H9 (cell line): ENCODE measurements around the gene FAM162A. TPM values are rescaled to one million over a fixed set of nuclear protein-coding genes. Genes with fewer than 3 reads are reported as not detected.

Experiments used
- DNase-seq: peaks from one replicate; pipeline ENCODE4 v3.0.0-alpha.2; 2017
- H2AFZ ChIP-seq: one replicate; pipeline ENCODE4 v1.6.1; 2013; ENCODE audit warnings: mild to moderate bottlenecking, low read length, control low read depth, moderate library complexity
- H2AK5ac ChIP-seq: 2 replicates; pipeline ENCODE4 v1.6.1; 2013; ENCODE audit warnings: low read length, control low read depth, mixed read lengths; ENCODE audit not compliant: insufficient read length
- H2BK120ac ChIP-seq: one replicate; pipeline ENCODE4 v1.6.1; 2013; ENCODE audit warnings: low read depth, mild to moderate bottlenecking, low read length, control low read depth, inconsistent platforms; ENCODE audit not compliant: poor library complexity, severe bottlenecking
- H2BK12ac ChIP-seq: 2 replicates; pipeline ENCODE4 v1.6.1; 2013; ENCODE audit warnings: low read length, control low read depth, mixed read lengths, low read depth; ENCODE audit not compliant: insufficient read length
- H2BK15ac ChIP-seq: 2 replicates; pipeline ENCODE4 v1.6.1; 2013; ENCODE audit warnings: low read depth, low read length, control low read depth
- H2BK20ac ChIP-seq: one replicate; pipeline ENCODE4 v1.6.1; 2013; ENCODE audit warnings: low read depth, mild to moderate bottlenecking, low read length, control low read depth, inconsistent platforms; ENCODE audit not compliant: poor library complexity, severe bottlenecking
- H2BK5ac ChIP-seq: 2 replicates; pipeline ENCODE4 v1.6.1; 2013; ENCODE audit warnings: low read length, control low read depth, mixed read lengths; ENCODE audit not compliant: insufficient read length
- H3K14ac ChIP-seq: 2 replicates; pipeline ENCODE4 v1.6.1; 2013; ENCODE audit warnings: low read length, control low read depth; ENCODE audit not compliant: insufficient read depth
- H3K18ac ChIP-seq: 2 replicates; pipeline ENCODE4 v1.6.1; 2013; ENCODE audit warnings: low read depth, mild to moderate bottlenecking, mixed read lengths, low read length, control low read depth; ENCODE audit not compliant: insufficient read length
- H3K23ac ChIP-seq: 2 replicates; pipeline ENCODE4 v1.6.1; 2013; ENCODE audit warnings: low read length, control low read depth, mixed read lengths, low read depth; ENCODE audit not compliant: insufficient read length
- H3K23me2 ChIP-seq: 2 replicates; pipeline ENCODE4 v1.6.1; 2013; ENCODE audit warnings: low read depth, mild to moderate bottlenecking, mixed read lengths, low read length, control low read depth; ENCODE audit not compliant: insufficient read length, poor library complexity, severe bottlenecking
- H3K27ac ChIP-seq: 2 replicates; pipeline ENCODE4 v1.5.1; 2013; ENCODE audit warnings: low read length, control low read depth, mixed read lengths, low read depth; ENCODE audit not compliant: insufficient read length
- H3K27me3 ChIP-seq: 2 replicates; pipeline ENCODE4 v1.6.1; 2013; ENCODE audit warnings: low read length, control low read depth, inconsistent platforms; ENCODE audit not compliant: insufficient read depth
- H3K4ac ChIP-seq: 2 replicates; pipeline ENCODE4 v1.6.1; 2013; ENCODE audit warnings: low read depth, mild to moderate bottlenecking, control low read depth, inconsistent platforms, low read length, moderate library complexity
- H3K4me1 ChIP-seq: 2 replicates; pipeline ENCODE4 v1.6.1; 2013; ENCODE audit warnings: low read length, control low read depth, inconsistent platforms; ENCODE audit not compliant: insufficient read depth
- H3K4me2 ChIP-seq: 2 replicates; pipeline ENCODE4 v1.6.1; 2013; ENCODE audit warnings: low read length, control low read depth, mixed read lengths; ENCODE audit not compliant: insufficient read length, insufficient read depth
- H3K56ac ChIP-seq: 2 replicates; pipeline ENCODE4 v1.6.1; 2013; ENCODE audit warnings: low read depth, mild to moderate bottlenecking, mixed read lengths, low read length, control low read depth; ENCODE audit not compliant: insufficient read length
- H3K79me1 ChIP-seq: 2 replicates; pipeline ENCODE4 v1.6.1; 2013; ENCODE audit warnings: low read depth, mild to moderate bottlenecking, moderate library complexity, low read length, control low read depth, inconsistent platforms; ENCODE audit not compliant: insufficient read depth, poor library complexity, severe bottlenecking
- H3K79me2 ChIP-seq: 2 replicates; pipeline ENCODE4 v1.6.1; 2013; ENCODE audit warnings: low read length, control low read depth, inconsistent platforms; ENCODE audit not compliant: insufficient read depth
- H3K9ac ChIP-seq: 2 replicates; pipeline ENCODE4 v1.6.1; 2013; ENCODE audit warnings: low read length, control low read depth, mixed read lengths; ENCODE audit not compliant: insufficient read length; ENCODE audit errors: extremely low read depth
- H3K9me3 ChIP-seq: one replicate; pipeline ENCODE4 v1.6.1; 2013; ENCODE audit warnings: low read depth, low read length, inconsistent platforms; ENCODE audit not compliant: control insufficient read depth
- H3T11ph ChIP-seq: one replicate; pipeline ENCODE4 v1.6.1; 2013; ENCODE audit warnings: mild to moderate bottlenecking, low read length, control low read depth, inconsistent platforms
- H4K20me1 ChIP-seq: one replicate; pipeline ENCODE4 v1.6.1; 2013; ENCODE audit not compliant: control insufficient read depth, insufficient read length, insufficient read depth
- H4K5ac ChIP-seq: 2 replicates; pipeline ENCODE4 v1.6.1; 2013; ENCODE audit warnings: low read depth, mild to moderate bottlenecking, mixed read lengths, low read length, control low read depth; ENCODE audit not compliant: insufficient read length
- H4K8ac ChIP-seq: replicated peaks from 2 replicates; pipeline ENCODE4 v1.6.1; 2013; ENCODE audit warnings: low read length, control low read depth, mixed read lengths, low read depth; ENCODE audit not compliant: insufficient read length
- H4K91ac ChIP-seq: 2 replicates; pipeline ENCODE4 v1.6.1; 2013; ENCODE audit warnings: low read depth, mild to moderate bottlenecking, moderate library complexity, mixed read lengths, low read length, control low read depth; ENCODE audit not compliant: insufficient read length
- H3K27ac Mint-ChIP-seq, 3 experiments: 2 replicates in 2 of 3; 3 replicates in 1 of 3; pipeline ENCODE4 v1.8.0; 2020 to 2021; ENCODE audit warnings: mixed read lengths in 3 of 3, mild to moderate bottlenecking in 1 of 3, moderate library complexity in 1 of 3
- H3K27me3 Mint-ChIP-seq: 2 replicates; pipeline ENCODE4 v1.8.0; 2021; ENCODE audit warnings: low read depth, mild to moderate bottlenecking, moderate library complexity, mixed read lengths
- H3K36me3 Mint-ChIP-seq, 3 experiments: 2 replicates in 2 of 3; 3 replicates in 1 of 3; pipeline ENCODE4 v1.8.0; 2020 to 2021; ENCODE audit warnings: low read depth in 3 of 3, mixed read lengths in 3 of 3; ENCODE audit not compliant: insufficient read depth in 1 of 3
- H3K4me1 Mint-ChIP-seq, 2 experiments: 2 replicates each; pipeline ENCODE4 v1.8.0; 2020; ENCODE audit warnings: mixed read lengths in 2 of 2
- H3K4me3 Mint-ChIP-seq, 2 experiments: 2 replicates in 1 of 2; 3 replicates in 1 of 2; pipeline ENCODE4 v1.8.0; 2020 to 2021; ENCODE audit warnings: mild to moderate bottlenecking in 2 of 2, mixed read lengths in 2 of 2, moderate library complexity in 1 of 2
- H3K9me3 Mint-ChIP-seq, 2 experiments: 2 replicates in 1 of 2; 3 replicates in 1 of 2; pipeline ENCODE4 v1.8.0; 2020; ENCODE audit warnings: mild to moderate bottlenecking in 2 of 2, mixed read lengths in 2 of 2, moderate library complexity in 1 of 2
- whole genome bisulfite sequencing: extraction: QIAGEN DNeasy Blood & Tissue Kit; methylation state at CpG from one replicate; pipeline ENCODE4 v1.1.7; 2013; ENCODE audit warnings: missing lambda C conversion rate, low lambda C conversion rate, mixed read lengths; ENCODE audit not compliant: insufficient read length; ENCODE audit errors: extremely low coverage; 5-methylcytosine and 5-hydroxymethylcytosine counted together
- total RNA-seq: library from RNA; stranded (reverse); gene quantifications from 2 replicates; pipeline ENCODE4 v1.2.1, GENCODE V29; 2021
- TF ChIP-seq, protein P1 (sequence below): fragments of 200-600 bp; sonication (generic); conservative IDR thresholded peaks from 3 replicates; pipeline ENCODE4 v1.8.0; 2021; ENCODE audit warnings: antibody characterized with exemption, mild to moderate bottlenecking

FAM162A gene
- total RNA-seq, 1 experiment from 2014 or later = 78.5 TPM

DNA sequence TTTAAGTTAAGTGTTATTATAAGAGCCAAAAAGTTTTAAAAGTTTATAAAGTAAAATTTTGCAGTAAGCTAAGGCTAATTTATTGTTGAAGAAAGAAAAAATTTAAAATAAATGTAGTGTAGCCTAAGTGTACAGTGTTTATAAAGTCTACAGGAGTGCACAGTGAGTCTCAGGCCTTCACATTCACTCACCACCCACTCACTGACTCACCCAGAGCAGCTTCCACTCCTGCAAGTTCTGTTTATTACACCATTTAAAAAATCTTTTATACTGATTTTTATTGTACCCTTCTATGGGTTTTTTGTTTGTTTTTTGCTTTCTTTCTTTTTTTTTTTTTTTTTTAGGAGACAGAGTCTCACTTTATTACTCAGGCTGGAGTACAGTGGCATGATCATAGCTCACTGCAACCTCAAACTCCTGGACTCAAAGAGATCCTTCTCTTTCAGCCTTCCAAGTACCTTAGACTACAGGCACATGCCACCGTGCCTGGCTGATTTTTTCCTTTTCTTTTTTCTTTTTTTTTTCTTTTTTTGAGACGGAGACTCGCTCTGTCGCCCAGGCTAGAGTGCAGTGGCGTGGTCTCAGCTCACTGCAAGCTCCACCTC is 33.1 kb upstream of the FAM162A start:
- no peak overlapping the region for H3K4me2 ChIP-seq
- no peak overlapping the region for H4K5ac ChIP-seq
- H3K9me3 ChIP-seq = no peaks in the 10 kb centered on the region
- no peak overlapping the region for H4K8ac ChIP-seq
- H3T11ph ChIP-seq = no peak overlapping the region
- Mint-ChIP-seq H3K27me3 (no peaks in the 10 kb centered on the region), H3K27ac (no peak overlapping the region), H3K36me3 (no peaks in the 10 kb centered on the region; a peak in 1 of 7 replicates), H3K9me3 (peaks cover 0 to 6% of the 10 kb centered on the region in 2 experiments; a peak in 3 of 5 replicates), H3K4me3 (no peak overlapping the region), H3K4me1 (no peaks in the 10 kb centered on the region)
- no peaks in the 10 kb centered on the region for H3K23me2 ChIP-seq
- H4K91ac ChIP-seq = no peak overlapping the region
- no peak overlapping the region for H2BK120ac ChIP-seq
- no peak overlapping the region for H2BK12ac ChIP-seq
- no peak overlapping the region for H2AK5ac ChIP-seq
- DNase-seq = no peak
- H3K27me3 ChIP-seq = no peaks in the 10 kb centered on the region
- H2BK20ac ChIP-seq = no peak overlapping the region
- no peak overlapping the region for H3K27ac ChIP-seq
- H2BK5ac ChIP-seq = no peak overlapping the region
- no peak overlapping the region for H2AFZ ChIP-seq
- no peaks in the 10 kb centered on the region for H4K20me1 ChIP-seq
- no peaks in the 10 kb centered on the region for H3K79me1 ChIP-seq
- H3K4me1 ChIP-seq = no peaks in the 10 kb centered on the region
- no peak overlapping the region for H3K23ac ChIP-seq
- no peak overlapping the region for H3K18ac ChIP-seq
- no peak overlapping the region for H3K4ac ChIP-seq
- H3K9ac ChIP-seq = no peak overlapping the region
- H3K56ac ChIP-seq = no peak overlapping the region
- whole genome bisulfite sequencing = no CpG with 5 or more reads among the region's 5 CpGs
- H3K14ac ChIP-seq = no peak overlapping the region
- no peak overlapping the region for H2BK15ac ChIP-seq
- TF ChIP-seq, protein P1, sequence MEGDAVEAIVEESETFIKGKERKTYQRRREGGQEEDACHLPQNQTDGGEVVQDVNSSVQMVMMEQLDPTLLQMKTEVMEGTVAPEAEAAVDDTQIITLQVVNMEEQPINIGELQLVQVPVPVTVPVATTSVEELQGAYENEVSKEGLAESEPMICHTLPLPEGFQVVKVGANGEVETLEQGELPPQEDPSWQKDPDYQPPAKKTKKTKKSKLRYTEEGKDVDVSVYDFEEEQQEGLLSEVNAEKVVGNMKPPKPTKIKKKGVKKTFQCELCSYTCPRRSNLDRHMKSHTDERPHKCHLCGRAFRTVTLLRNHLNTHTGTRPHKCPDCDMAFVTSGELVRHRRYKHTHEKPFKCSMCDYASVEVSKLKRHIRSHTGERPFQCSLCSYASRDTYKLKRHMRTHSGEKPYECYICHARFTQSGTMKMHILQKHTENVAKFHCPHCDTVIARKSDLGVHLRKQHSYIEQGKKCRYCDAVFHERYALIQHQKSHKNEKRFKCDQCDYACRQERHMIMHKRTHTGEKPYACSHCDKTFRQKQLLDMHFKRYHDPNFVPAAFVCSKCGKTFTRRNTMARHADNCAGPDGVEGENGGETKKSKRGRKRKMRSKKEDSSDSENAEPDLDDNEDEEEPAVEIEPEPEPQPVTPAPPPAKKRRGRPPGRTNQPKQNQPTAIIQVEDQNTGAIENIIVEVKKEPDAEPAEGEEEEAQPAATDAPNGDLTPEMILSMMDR = no peak
- no peaks in the 10 kb centered on the region for H3K79me2 ChIP-seq
